ENCODE measurements around the gene RBFOX2. TPM values are rescaled to one million over a fixed set of nuclear protein-coding genes. Genes with fewer than 3 reads are reported as not detected.

The RBFOX2 gene
- total and polyA plus RNA-seq, 2 donors (not counting 3 experiments of a cell fraction or from before 2014, with no cell fraction given) = 125 to 142 TPM

GRCh38 chr22:35731321-35731720 lies 297.3 kb downstream of the RBFOX2 start:
- Histone ChIP-seq H3K4me3 (replicated peaks in 1 of 3; ENCODE audit: insufficient read depth in 1 of 3, low read depth in 1 of 3, low read length in 3 of 3) (no peak overlapping the region), H4K20me1 (replicated peaks; ENCODE audit: control insufficient read depth, extremely low read depth, insufficient read depth, low read length) (no peaks in the 10 kb centered on the region), H3K9me1 (replicated peaks; ENCODE audit: control insufficient read depth, extremely low read depth, insufficient read depth, low read length) (no peaks in the 10 kb centered on the region), H3K79me2 (ENCODE audit: control insufficient read depth, insufficient read depth, low read length) (no peaks in the 10 kb centered on the region), H3K4me1 (ENCODE audit: control insufficient read depth, extremely low read depth, insufficient read depth, low read length) (no peaks in the 10 kb centered on the region), H3K9me3 (replicated peaks; ENCODE audit: control insufficient read depth, insufficient read depth, low read length) (no peaks in the 10 kb centered on the region), H3K36me3 (ENCODE audit: control insufficient read depth in 2 of 2, extremely low read depth in 1 of 2, insufficient read depth in 2 of 2, low read length in 2 of 2) (no peaks in the 10 kb centered on the region), H3K4me2 (ENCODE audit: insufficient read depth, low read length) (no peak overlapping the region), H3K27me3 (ENCODE audit: control insufficient read depth in 2 of 2, insufficient read depth in 2 of 2, low read length in 2 of 2) (no peaks in the 10 kb centered on the region), H3K9ac (replicated peaks; ENCODE audit: extremely low read depth, insufficient read depth, low read length) (no peak overlapping the region), H3K27ac (ENCODE audit: insufficient read depth, low read depth, low read length) (no peak overlapping the region), H2AFZ (ENCODE audit: low read depth, low read length) (no peak overlapping the region)
- no peak for TF ChIP-seq POLR2AphosphoS5 (IDR thresholded peaks at IDR 0.05; ENCODE audit: insufficient read depth, low read depth, low read length)
- no peak for TF ChIP-seq POLR2A (IDR thresholded peaks at IDR 0.05; ENCODE audit: low read depth, low read length)
- no peak for TF ChIP-seq JUN (IDR thresholded peaks at IDR 0.05; ENCODE audit: borderline replicate concordance, insufficient read depth, insufficient read length, low read depth)
- TF ChIP-seq MAX (IDR thresholded peaks at IDR 0.05; ENCODE audit: insufficient read depth, insufficient read length) = no peak
- no peak for TF ChIP-seq CTCF (IDR thresholded peaks at IDR 0.05; ENCODE audit: extremely low read depth in 1 of 2, insufficient read depth in 1 of 2, low read depth in 1 of 2, low read length in 2 of 2)
- no peak for TF ChIP-seq GATA2 (IDR thresholded peaks at IDR 0.05; ENCODE audit: insufficient read depth, insufficient read length, low read depth, low read length)
- no peak for TF ChIP-seq FOS (IDR thresholded peaks at IDR 0.05; ENCODE audit: borderline replicate concordance, insufficient read depth, low read length)
- no peak for TF ChIP-seq MYC (IDR thresholded peaks at IDR 0.05; ENCODE audit: low read depth, low read length)
- no peak for TF ChIP-seq EZH2 (IDR thresholded peaks at IDR 0.05; ENCODE audit: borderline replicate concordance, low read depth, low read length, severe bottlenecking)
- FAIRE-seq (no peak), DNase-seq (ENCODE audit: low read depth, low spot score) (no peak)
- POLR2A ChIA-PET = no interaction called here
- dilution Hi-C loops (cut with MboI; ENCODE audit: extremely low pct_ligation_motif_present, low sequenced_read_pairs) = no loop called here
- BruUV-seq (replicated peaks) = no TSS peak
- CTCF ChIA-PET = no interaction called here
- intact Hi-C loops (cut with micrococcal nuclease) = loop anchor here (10.0 kb wide), 1 partner anchor 87 kb away; the partner anchor contains the start of gene APOL6
